Cardiac fibroblast (primary cell): ENCODE measurements around the gene PDE4D.
"Not testable (repeated sequence)": the region's sequence is repeated elsewhere in the genome, so short reads cannot be mapped to it uniquely, and the experiment has no call there.

Experiments used
- DNase-seq, 2 donors: peaks; one replicate each; pipeline versions ENCODE4 v3.0.0 to v3.0.0-alpha.2; 2010; ENCODE audit warnings: low read depth in 2 of 2
- H3K4me3 ChIP-seq, 2 donors: replicated peaks in 1 of 2; 1 replicate in 1 of 2; 2 replicates in 1 of 2; pipeline ENCODE4 v1.5.1; 2011; ENCODE audit warnings: low read depth in 2 of 2, low read length in 2 of 2, mild to moderate bottlenecking in 2 of 2, moderate library complexity in 1 of 2
- CTCF ChIP-seq: IDR thresholded peaks from one replicate; pipeline ENCODE4 v1.5.1; 2011; ENCODE audit warnings: low read depth, mild to moderate bottlenecking, low read length, inconsistent platforms

PDE4D gene

GRCh38 chr5:59003124-59003523, 890.4 kb downstream of the PDE4D start:
- no peak for TF ChIP-seq CTCF
- H3K4me3 ChIP-seq: no peak overlapping the region
- no peak for DNase-seq

- H3K4me3 ChIP-seq: no peak overlapping the region
- DNase-seq: no peak
- no peak for TF ChIP-seq CTCF
Measured at GRCh38 chr5:59002162-59002825, 891.2 kb downstream of the PDE4D start.

- no peak for TF ChIP-seq CTCF
- no peak overlapping the region for H3K4me3 ChIP-seq
- no peak for DNase-seq
Measured at GRCh38 chr5:59001716-59002115, 891.8 kb downstream of the PDE4D start.

GRCh38 chr5:59001154-59001553, 892.4 kb downstream of the PDE4D start:
- H3K4me3 ChIP-seq: no peak overlapping the region
- DNase-seq: peak in 1 of 2 donors; percentile 34
- TF ChIP-seq CTCF: no peak

GRCh38 chr5:59000211-59000610, 893.3 kb downstream of the PDE4D start:
- TF ChIP-seq CTCF: no peak
- DNase-seq: no peak
- no peak overlapping the region for H3K4me3 ChIP-seq

- DNase-seq: no peak
- TF ChIP-seq CTCF: no peak
- no peak overlapping the region for H3K4me3 ChIP-seq
Measured at GRCh38 chr5:58999804-59000203, 893.7 kb downstream of the PDE4D start.

GRCh38 chr5:58998544-58998943, 895.0 kb downstream of the PDE4D start:
- no peak for DNase-seq
- TF ChIP-seq CTCF: no peak
- no peak overlapping the region for H3K4me3 ChIP-seq

- DNase-seq, H3K4me3 ChIP-seq: not testable (repeated sequence)
Measured at GRCh38 chr5:58995779-58996178, 897.7 kb downstream of the PDE4D start.
